C4-2B (cell line): ENCODE data around the gene INSRR.

Experiments used
- CTCF ChIP-seq: fragments of 450-650 bp; conservative IDR thresholded peaks from 2 replicates; pipeline ENCODE4 v1.5.1; 2017; ENCODE audit warnings: mild to moderate bottlenecking
- ZFX ChIP-seq: fragments of 450-650 bp; IDR thresholded peaks from 2 replicates; pipeline ENCODE4 v1.6.1; 2017

- no peak for TF ChIP-seq CTCF
- TF ChIP-seq ZFX: no peak
Measured at GRCh38 chr1:156877433-156878170, 18.7 kb upstream of the INSRR start.
